NAMALWA (cell line): ENCODE data around the gene SRSF4.
"Not testable (repeated sequence)": the region's sequence is repeated elsewhere in the genome, so short reads cannot be mapped to it uniquely, and the experiment has no call there.

Experiments used
- DNase-seq: peaks from one replicate; pipeline ENCODE4 v3.0.0-alpha.2; 2015; ENCODE audit warnings: low spot score

SRSF4 gene

DNA sequence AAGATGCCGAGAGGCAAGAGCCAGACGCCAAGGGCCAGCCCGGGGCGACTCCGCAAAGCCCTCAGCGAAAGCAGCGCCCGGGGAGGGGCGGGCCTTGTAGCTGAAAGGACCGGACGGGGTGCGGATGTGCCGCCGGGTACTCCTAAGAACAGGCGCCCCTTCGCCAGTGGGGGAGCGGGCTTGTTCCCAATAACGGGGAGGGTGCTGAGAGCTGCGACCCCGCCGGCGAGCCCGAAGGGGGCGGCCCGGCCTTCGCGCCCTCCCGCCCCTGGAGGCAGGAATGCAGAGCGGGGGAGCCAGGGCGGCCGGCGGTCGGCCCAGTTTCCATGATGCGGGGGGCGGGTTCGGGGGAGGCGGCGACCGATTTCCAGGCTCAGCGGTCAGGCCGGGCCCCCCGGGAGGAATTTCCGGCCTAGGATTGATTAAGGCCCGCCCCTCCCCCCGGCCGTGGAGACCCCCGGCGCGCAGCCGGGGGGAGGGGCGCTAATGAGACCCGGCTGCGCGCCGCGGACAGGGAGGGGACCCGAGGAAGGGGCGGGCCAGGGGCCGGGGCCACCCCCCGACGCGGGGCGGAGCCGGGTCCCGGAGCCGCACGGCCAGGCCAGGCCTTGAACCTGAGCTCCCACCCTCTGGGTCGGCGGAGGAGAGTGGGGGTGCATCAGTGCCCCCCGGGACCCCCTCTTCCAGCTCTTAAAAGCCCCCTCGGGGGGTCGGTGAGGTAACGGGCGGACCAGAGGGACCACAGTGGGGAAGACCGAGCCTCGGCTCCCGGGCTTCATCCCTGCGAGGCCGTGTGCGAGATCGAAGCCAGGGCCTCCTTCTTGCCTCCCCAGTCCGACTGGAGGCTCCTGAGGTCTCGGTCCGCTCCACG, 57.1 kb downstream of the SRSF4 start:
- no peak for DNase-seq

DNA sequence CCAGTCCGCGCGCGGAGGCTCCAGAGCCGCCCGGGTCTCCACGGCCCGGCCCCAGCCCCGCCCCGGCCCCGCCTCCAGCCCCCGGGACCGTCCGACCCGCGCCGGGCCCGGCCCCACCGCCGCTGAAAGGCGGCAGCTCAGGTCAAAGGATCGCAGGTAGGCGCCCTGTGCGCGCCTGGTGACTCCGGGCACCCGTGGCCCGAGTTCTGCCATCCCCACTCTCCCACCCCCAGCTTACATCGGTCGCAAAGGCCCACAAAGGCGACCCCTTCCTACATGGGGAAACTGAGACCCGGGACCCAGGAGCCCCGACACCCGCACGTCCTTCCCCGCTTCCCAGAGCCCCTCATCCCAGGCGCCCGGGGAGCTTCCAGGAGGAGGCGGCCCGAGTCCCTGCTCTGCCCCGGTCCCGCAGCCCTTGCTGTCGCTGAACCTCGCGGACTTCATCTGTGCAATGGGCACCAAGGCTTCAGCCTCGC, 57.8 kb downstream of the SRSF4 start, which contains the start of gene TMEM200B:
TSS of gene TMEM200B (minus strand) at position 17 of the 479 bp plus-strand sequence. CDS start 2,075 bp downstream, outside the sequence.
- no peak for DNase-seq

DNA sequence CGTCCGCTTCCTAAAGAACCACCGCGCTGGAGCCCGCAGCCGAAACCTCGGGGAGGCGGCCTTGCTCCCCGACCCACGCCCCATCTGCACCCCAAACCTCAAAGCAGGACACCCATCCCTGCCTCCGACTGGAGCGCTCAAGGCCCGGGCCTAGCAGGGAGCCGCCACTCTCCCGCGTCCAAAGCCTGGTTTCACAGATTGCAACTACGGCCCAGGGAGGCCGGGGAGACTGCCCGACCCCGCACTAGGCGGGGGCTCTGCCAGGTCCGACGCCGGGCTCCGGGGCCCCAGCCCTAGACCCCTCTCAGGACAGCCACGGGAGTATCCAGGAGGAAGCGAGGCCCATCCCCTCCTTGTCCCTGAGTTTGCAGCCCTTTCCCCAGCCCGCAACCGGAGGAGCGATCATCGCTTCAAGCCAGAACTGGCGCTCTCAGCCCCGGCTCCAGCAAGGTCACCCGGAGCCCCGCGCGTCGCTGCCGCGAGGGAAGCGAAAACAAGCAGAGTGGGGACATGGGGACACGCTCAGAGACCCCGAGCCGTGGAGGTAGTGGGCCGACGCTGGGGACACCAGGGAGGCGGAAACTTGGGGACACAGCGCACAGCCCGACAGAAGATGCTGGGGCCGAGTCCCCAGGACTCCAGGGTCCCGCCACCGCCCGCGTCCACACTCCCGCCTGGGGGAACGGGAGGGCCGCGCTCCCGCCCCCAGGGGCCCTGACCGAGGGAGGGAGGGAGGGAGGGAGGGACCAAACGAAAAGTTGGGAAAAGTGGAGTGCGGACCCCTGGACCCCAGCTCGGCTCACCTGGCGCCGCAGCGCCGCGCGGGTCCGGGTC, 58.4 kb downstream of the SRSF4 start:
- DNase-seq, result no peak

DNA sequence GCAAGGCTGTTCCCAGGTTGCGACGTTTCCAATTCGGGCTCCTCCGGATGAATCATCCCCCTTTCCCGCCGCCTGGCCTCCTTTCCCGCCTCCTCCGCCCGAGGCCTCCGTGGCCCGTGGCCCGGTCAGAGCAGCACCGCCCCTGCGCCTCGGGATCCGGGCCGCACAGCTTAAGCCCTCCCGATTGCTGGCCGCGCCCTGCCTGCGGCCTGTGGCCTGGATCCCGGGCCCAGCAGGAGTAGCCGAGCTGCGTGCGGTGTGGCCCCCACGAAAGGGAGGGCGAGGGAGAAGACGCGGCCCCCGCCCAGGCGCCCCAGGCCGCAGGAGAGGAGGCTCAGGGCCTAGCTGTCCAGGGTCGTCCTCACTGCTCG, 59.0 kb downstream of the SRSF4 start:
- DNase-seq, result no peak

DNA sequence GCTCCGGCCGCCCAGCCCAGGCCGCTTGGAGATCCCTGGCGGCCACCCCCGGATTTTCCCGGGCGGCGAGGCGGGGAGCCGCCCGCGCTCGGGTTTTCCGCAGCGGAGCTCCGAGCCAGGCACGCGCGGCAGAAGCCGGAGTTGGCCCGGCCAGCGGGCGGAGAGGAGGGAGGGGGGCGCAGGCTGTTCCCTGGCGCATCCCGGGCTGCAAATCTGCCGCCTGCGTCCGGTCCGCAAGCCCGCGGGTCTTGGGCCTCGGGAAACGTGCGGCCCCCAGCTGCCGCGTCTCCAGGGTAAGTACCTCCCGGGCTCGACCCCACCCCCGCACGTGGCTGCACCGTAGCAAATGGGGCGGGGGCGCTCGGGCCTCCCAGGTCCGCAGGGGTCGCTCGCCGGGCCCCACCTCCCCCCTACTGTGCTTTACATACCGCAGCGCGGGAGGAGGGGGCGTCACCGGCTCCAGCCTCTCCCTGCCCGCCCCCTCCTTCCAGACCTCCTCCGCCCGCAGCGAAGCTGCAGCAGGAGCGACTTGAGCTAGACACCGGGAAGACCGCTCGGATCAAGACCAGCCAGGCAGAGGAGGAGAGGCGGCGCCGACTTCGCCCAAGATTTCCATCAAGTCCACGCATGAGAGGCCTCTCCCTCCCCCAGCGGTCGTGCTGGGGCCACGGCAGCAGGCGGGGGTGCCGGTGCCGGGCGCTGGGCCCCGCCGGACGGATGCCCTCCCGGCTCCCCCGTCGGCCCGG, 59.6 kb downstream of the SRSF4 start:
- no peak for DNase-seq

DNA sequence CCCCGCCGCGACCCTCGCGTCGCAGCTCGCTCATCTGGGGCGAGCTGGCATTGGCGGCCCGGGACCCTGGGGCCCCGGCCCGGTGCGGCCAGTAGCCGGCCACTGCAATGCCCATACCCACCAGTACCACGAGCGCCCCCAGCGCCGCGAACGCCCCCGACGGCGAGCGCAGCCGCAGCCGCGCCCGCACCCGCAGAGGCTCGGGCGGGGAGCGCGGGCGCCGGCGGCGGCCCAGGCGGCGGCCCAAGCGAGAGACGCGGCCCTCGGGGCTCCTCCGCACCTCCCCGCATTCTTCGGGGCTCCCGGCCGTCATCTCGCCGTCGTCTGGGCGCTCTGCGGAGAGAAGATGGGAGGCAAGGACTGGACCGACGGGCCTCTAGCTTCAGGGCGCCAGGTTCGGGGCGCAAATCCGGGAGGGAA, 60.2 kb downstream of the SRSF4 start:
- no peak for DNase-seq

DNA sequence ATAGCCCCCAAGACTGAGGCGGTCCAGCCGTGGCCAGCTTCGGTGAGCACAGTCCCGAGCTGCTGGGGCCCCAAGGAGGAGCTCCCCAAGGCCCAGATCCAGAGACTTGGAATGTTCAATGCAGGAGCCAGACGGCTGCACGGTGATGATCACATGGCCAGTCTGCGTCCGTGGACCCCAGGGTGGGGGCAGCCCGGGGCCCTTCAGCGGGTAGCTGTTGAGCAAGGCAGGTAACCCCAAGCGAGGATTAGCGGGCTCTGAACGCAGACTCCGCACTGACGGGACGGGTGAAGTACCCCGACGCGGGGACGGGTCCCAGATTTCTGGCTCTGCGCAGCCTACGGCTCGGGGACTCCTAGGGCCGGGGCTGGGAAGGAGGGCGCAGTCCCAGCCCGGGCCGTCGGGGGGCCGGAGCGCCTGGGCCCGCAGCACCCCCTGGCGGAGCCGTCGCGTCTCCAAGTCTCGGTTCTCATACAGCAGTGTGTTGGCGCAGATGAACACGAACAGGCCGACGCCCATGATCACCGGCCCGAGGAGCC, 60.7 kb downstream of the SRSF4 start:
- DNase-seq, result peak; percentile 65

DNA sequence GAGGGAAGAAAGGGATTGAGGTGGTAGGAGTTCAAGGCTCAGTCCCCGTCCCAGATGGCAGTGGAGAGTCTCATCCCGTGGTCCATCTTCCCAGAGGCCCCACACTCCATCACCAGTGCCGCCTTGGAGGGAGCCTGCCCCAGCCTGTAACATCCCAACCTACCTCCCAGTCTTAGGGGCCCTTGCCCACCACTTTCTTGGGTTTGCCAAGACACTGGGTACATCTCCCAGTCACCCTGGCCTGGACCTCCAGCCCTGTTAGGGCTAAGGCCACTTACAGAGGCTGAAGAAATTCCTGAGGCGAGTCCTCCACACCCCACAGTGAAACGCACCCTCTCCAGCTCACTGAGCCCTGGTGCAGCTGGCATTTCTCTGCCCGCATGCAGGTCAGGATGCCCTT, 61.3 kb downstream of the SRSF4 start:
- no peak for DNase-seq

DNA sequence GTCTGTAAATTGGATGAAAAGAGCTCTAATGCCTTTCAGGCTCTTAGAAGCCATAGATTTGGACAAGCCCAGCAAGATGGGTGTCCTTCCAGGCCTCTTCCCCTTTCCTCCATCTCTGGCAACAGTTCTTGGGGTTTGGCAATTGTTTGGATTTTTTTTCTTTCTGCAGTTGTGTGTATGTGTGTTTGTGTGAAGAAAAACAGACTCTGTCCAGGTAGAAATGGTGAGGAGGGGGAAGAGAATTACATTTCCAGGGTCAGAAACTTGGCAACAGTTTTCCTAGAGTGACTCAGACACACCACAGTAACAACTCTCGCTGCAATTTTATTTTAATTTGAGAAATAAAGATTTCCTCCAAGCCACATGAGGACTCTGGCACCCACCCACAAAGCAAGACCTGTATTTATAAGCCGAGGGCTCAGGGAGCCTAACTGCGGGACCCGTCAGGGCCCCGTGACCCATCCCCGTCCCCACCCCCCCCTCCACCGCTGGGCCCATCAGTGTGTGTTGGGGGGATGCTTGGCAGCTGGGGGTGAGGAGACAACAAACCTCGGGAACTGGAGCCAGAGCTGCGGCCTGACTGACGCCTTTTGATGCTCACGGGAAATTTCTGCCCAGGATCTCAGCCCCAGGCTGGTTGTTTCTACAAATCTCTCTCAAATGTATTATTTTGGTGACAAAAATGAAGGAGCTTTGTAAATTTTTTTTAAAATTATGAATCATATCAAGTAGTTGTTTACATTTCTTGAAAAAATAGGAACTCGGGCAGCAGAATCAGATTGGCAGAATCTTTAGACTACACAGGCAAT, 62.4 kb downstream of the SRSF4 start:
- no peak for DNase-seq

DNA sequence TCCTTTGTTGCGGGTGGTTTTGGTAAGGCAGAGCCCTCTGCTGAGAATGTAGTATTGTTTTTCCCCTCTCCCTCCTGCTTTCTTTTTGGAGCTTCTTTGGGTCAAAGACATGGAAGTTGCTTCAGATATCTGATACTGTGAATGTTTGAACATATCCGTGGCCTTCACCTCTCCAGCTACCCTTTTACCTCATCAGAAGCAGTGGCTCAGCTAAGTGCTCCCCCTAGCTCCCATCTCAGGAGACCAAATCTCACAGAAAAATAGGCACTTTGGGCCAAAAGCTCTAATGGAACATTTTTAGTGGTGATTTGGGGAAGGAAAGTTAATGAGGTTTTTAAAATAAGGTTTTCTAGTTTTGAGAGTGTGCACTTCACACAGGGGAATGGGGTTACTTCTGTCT, 64.3 kb downstream of the SRSF4 start:
- DNase-seq, result no peak

DNA sequence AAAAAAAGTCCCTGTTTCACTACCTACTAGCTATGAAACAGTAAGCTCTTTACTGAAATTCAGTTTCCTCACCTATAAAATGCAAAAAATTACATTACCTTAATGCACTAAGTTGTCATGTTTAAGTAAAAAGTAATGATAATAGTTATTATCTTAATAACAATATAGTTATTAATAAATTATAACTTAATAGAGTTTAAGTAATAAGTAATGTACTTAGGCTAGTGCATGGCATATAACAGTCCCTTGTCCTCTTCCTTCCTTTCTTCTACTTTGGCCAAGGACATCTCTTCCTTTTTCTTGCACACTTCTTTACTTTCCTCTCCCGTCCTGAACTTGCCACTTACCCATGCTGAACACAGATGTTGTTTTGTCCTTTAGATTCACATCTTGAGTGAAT, 67.0 kb downstream of the SRSF4 start:
- no peak for DNase-seq

DNA sequence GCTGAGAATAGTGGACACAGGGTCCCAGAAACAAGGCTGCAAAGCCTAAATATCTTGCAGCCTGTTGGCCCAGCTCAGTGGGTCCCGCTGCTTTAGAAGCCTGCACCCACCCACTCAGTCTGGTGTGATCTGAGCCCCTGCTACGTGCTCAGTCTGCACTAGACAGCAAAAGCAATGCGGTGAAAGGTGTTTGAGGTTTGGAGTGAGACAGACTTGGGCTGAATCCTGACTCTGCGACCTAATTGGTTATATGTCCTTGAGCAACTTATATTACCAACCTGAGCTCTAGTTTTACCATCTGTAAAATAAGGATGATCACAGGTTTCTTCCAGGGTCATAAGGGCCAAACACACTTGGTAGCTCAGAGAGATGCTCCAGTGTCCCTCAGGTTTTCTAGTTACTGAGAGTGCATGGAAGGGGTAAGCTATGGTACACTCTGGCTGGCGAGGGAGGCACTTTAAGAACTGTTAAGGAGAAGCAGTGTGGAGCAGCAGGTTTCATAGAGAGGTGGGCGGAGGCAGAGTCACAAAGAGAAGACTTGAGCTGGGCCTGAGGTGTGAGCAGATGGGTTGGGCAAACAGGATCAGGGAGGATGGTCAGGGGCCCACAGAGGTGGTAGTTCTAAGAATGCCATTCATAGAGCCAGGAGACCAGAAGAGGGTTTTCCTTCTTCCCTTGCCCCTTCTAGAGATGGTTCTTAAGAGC, 68.1 kb downstream of the SRSF4 start:
- no peak for DNase-seq

DNA sequence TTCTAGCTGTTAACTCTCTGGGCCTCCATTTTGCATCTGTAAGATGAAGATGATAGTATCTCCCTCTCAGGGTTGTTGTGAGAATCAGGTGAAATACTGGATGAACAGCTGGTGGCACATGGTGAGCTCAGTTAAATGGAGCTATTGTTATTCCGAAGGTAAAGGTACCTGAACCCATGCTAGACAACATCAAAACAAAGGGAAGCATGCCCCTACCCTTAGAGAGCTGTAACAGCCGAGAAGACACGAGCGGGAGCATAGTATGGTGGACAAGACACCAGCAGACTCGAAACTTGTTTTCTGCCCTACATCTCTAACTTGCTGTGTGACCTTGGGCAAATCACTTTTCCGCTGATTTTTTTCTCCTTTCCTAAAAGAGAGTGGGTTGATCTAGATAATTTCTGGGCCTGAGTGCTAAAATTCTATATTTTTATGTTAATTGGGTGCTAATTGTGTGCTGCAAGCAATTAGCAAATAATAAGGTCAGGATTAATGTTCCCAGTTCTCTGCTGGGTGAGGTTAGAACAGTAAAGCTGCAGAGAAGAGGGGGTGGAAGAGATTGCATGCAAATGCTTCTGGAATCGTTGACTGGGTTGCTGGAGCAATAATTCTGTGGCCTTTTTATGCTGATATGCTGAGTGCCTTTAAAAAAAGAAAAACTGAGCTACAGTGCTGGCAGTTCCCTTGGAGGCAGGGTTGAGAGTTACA, 68.8 kb downstream of the SRSF4 start:
- DNase-seq, result no peak

DNA sequence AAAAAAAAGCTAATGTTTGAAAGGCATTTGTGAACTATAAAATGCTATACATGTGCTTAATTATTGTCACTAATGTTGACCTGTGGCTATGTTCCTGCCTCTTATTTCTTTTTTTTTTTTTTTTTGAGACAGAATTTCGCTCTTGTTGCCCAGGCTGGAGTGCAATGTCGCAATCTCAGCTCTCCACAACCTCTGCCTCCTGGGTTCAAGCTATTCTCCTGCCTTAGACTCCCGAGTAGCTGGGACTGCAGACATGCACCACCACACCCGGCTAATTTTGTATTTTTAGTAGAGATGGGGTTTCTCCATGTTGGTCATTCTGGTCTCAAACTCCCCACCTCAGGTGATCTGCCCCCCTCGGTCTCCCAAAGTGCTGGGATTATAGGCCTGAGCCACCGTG, 73.7 kb downstream of the SRSF4 start:
- not testable (repeated sequence) for DNase-seq

DNA sequence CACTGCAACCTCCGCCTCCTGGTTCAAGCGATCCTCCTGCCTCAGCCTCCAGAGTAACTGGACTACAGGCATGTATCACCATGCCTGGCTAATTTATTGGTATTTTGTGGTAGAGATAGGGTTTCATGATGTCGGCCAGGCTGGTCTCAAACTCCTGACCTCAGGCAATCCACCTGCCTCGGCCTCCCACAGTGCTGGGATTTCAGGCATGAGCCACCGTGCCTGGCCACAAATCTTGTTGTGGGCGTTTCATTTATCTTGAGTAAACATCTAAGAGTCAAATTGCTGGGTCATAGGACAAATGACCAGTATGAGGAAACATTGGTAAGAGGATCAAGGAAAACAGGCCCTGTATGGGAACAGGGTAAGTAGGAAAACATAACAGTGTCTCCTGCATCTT, 75.9 kb downstream of the SRSF4 start:
- DNase-seq, result no peak

DNA sequence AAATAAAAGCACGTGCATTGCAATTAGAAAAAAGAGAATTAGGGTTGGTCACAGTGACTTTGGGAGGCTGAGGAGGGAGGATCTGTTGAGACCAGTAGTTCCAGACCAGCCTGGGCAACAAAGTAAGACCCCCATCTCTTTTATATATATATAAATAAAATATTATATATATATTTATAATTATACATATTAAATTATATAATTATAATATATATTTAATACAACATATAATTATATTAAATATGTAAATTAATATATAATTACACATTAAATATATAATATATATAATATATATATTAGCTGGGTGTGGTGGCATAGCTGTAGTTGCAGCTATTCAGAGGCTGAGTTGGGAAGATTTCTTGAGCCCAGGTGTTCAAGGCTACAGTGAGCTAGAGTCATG, 81.2 kb downstream of the SRSF4 start:
- DNase-seq, result no peak

DNA sequence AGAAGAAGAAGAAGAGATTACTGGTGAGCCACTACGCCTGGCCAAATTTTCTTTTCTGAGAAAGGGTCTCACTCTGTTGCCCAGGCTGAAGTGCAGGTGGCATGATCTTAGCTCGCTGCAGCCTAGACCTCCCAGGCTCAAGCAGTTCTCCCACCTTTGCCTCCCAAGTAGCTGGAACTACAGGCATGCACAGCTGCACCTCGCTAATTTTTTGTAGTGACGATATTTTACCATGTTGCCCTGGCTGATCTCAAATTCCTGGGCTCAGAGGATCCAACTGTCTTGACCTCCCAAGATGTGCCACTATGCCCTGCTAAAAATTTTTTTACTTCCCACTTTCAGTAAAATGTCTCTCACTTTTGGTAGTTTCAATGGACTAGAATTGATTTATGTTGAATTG, 82.4 kb downstream of the SRSF4 start:
- DNase-seq, result no peak
